ENCODE measurements around the gene MOB3B. TPM values are rescaled to one million over a fixed set of nuclear protein-coding genes. Genes with fewer than 3 reads are reported as not detected.

MOB3B gene
- polyA plus RNA-seq, 1 experiment, result 0.04 TPM

DNA sequence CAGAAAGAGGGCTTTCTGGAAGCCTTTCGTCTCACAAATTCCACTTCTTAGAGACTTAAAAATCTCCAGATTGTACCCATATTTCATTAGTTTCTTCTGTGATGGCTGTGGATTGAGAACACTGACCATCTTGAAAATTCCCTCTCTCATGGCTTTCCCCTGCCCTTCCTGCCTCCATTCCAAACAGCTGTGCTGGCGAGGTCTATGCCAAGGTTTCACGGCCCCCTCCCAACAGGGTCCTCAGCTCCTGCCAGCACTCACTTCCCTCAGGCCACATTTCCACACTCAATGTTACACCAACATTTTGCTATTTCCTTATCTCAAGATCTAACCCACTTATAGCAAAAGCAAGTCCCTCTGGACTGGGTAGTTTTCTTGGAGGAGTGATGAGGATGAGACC is 192.4 kb downstream of the MOB3B start:
- Histone ChIP-seq H3K36me3 (ENCODE audit: control insufficient read depth, insufficient read depth, low read length) (no peaks in the 10 kb centered on the region), H3K27me3 (ENCODE audit: control insufficient read depth, insufficient read depth, low read length) (peaks cover 1% of the 10 kb centered on the region), H3K4me3 (ENCODE audit: low read depth, low read length) (no peak overlapping the region)
- no peak for TF ChIP-seq CTCF (IDR thresholded peaks at IDR 0.05; ENCODE audit: insufficient read depth, low read depth, low read length)
- DNase-seq (ENCODE audit: low read depth), result no peak
- CTCF ChIA-PET, result interaction anchor here (0.6 to 1.1 kb wide), 3 partner anchors 13 to 209 kb away, joined by 3 read pairs; no protein-coding TSS in a partner anchor
- POLR2A ChIA-PET, result no interaction called here

DNA sequence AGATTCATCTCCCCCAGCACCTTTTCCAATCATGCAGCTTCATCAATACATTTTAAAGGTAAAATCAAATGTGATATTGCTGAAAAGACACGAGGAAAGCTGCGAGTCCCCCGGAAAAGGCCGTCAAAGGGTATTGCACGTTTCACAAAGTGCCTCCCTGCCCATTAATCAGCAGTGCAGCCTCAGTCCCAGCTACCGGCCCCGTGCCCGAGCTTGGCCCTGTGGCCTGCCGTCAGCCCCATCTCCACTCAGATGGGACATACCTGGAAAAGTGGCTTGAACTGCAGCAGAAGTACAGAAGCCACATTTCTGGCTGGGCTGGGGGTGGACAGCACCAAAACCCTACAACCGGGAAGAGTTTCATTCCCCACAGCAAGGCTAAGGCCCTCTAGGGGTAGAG is 192.8 kb downstream of the MOB3B start:
- POLR2A ChIA-PET, result no interaction called here
- DNase-seq (ENCODE audit: low read depth), result no peak
- H3K27me3 ChIP-seq (ENCODE audit: control insufficient read depth, insufficient read depth, low read length), result peaks cover 1% of the 10 kb centered on the region
- no peaks in the 10 kb centered on the region for H3K36me3 ChIP-seq (ENCODE audit: control insufficient read depth, insufficient read depth, low read length)
- TF ChIP-seq CTCF (IDR thresholded peaks at IDR 0.05; ENCODE audit: insufficient read depth, low read depth, low read length), result no peak
- CTCF ChIA-PET, result interaction anchor here (0.6 to 1.3 kb wide), 4 partner anchors 13 to 209 kb away, joined by 3 to 5 read pairs (median 3); no protein-coding TSS in a partner anchor
- H3K4me3 ChIP-seq (ENCODE audit: low read depth, low read length), result no peak overlapping the region

GRCh38 chr9:27336126-27336525 is 193.5 kb downstream of the MOB3B start:
- POLR2A ChIA-PET, result no interaction called here
- no peak for DNase-seq (ENCODE audit: low read depth)
- CTCF ChIA-PET, result interaction anchor here (0.8 to 1.3 kb wide), 3 partner anchors 12 to 213 kb away, joined by 3 to 5 read pairs (median 3); no protein-coding TSS in a partner anchor
- Histone ChIP-seq H3K27me3 (ENCODE audit: control insufficient read depth, insufficient read depth, low read length) (peaks cover 1% of the 10 kb centered on the region), H3K4me3 (ENCODE audit: low read depth, low read length) (no peak overlapping the region), H3K36me3 (ENCODE audit: control insufficient read depth, insufficient read depth, low read length) (no peaks in the 10 kb centered on the region)
- TF ChIP-seq CTCF (IDR thresholded peaks at IDR 0.05; ENCODE audit: insufficient read depth, low read depth, low read length), result no peak

GRCh38 chr9:27335075-27335474 is 194.5 kb downstream of the MOB3B start:
- ChIA-PET POLR2A (no interaction called here), CTCF (interaction anchor here (0.8 to 3.9 kb wide), 2 partner anchors 195 to 205 kb away, joined by 3 to 21 read pairs; partner anchors contain the start of gene MOB3B)

More at GRCh38 chr9:27335075-27335474, 194.5 kb downstream of the MOB3B start:
- Histone ChIP-seq H3K4me3 (ENCODE audit: low read depth, low read length) (no peak overlapping the region), H3K27me3 (ENCODE audit: control insufficient read depth, insufficient read depth, low read length) (peaks cover 1% of the 10 kb centered on the region), H3K36me3 (ENCODE audit: control insufficient read depth, insufficient read depth, low read length) (no peaks in the 10 kb centered on the region)
- DNase-seq (ENCODE audit: low read depth), result no peak
- TF ChIP-seq CTCF (IDR thresholded peaks at IDR 0.05; ENCODE audit: insufficient read depth, low read depth, low read length), result no peak
